ENCODE measurements around the gene NDUFB2. TPM values are rescaled to one million over a fixed set of nuclear protein-coding genes. Genes with fewer than 3 reads are reported as not detected.
"Not testable (repeated sequence)": the region's sequence is repeated elsewhere in the genome, so short reads cannot be mapped to it uniquely, and the experiment has no call there.

The NDUFB2 gene
- total RNA-seq, 2 donors from 2014 or later, result 92.5 to 109 TPM

DNA sequence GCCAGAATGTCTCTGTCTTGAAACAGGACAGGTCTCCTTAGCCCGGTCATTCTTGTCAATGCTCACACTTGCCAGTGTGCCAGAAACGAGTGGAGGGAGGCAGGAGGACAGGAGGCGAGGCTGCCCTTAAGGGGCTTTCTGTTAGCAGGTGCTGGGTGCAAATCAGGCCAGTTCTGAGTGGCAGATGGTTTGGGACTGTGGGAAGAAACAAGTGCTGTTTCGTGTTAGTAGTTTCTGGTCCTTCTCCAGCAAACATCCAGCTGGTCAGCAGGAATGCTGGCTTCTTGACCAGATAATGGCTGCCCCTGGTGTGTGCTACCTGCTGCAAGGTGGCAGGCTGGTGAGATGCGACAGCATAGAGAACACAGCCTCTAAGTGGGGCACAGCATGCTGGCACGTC is 8.2 kb upstream of the NDUFB2 start:
- DNase-seq (no peak), ATAC-seq (no peak)
- no peak overlapping the region for H3K4me3 Mint-ChIP-seq
- H3K9me3 ChIP-seq (ENCODE audit: control insufficient read depth, low read length, poor library complexity, severe bottlenecking), result no peaks in the 10 kb centered on the region
- peaks cover 7% of the 10 kb centered on the region for H3K4me1 Mint-ChIP-seq
- no peaks in the 10 kb centered on the region for H3K27me3 Mint-ChIP-seq
- no peak overlapping the region for H3K27ac Mint-ChIP-seq
- peaks cover 4% of the 10 kb centered on the region for H3K36me3 Mint-ChIP-seq (ENCODE audit: low read depth)

DNA sequence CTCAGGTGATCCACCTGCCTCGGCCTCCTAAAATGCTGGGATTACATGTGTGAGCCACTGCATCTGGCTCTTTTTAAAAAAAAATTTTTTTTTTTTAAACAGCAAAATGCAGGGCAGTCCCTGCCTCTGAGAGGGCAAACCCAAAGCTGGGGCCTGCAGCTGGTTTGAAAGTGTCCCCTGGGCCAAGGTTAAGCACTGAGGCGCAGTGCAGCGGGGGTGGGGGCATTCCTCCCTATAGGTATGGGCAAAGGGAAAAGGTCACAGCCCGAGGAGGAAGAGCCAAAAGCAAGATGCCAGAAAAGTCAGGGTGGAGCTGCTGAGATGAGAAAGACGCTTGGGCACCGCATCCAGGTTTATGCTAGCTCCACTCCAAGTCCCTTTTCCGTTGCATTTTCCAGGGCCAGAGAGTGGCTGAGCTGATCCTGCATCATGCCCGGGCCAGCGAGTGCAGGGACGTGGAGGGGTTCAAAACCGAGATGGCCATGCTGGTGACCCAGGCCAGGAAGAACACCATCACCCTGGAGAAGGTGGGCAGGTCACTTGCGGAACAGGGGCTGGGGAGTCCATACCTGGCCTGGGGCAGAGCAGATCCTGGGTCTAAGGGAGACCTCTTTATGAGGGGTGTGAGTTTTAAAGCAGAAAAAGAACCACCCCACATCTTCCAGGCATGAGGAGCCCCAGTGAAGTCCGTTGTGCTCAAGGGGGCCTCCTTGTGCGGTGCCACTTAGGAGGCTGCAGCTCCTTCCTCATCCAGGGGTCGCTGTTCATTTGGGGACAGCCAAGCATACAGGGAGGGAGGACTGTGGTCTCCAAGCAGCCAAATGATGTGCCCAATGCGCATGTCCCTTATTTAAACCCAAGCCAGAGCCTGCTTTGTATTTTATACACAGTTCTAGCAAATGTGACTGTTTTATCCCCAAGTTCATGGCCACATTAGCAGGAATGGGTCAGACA is 7.0 kb upstream of the NDUFB2 start:
- Mint-ChIP-seq H3K27me3 (no peaks in the 10 kb centered on the region), H3K27ac (no peak overlapping the region), H3K4me3 (no peak overlapping the region), H3K36me3 (ENCODE audit: low read depth) (no peaks in the 10 kb centered on the region), H3K4me1 (peaks cover 4% of the 10 kb centered on the region)
- H3K9me3 ChIP-seq (ENCODE audit: control insufficient read depth, low read length, poor library complexity, severe bottlenecking), result no peaks in the 10 kb centered on the region
- no peak for ATAC-seq
- no peak for DNase-seq

- no peaks in the 10 kb centered on the region for H3K36me3 Mint-ChIP-seq (ENCODE audit: low read depth)
- H3K9me3 ChIP-seq (ENCODE audit: control insufficient read depth, low read length, poor library complexity, severe bottlenecking), result no peaks in the 10 kb centered on the region
- ATAC-seq, result no peak
- peaks cover 11% of the 10 kb centered on the region for H3K4me1 Mint-ChIP-seq
- DNase-seq, result no peak
- peak overlapping the region; percentile 45 for H3K27ac Mint-ChIP-seq
- H3K27me3 Mint-ChIP-seq, result no peaks in the 10 kb centered on the region
- no peak overlapping the region for H3K4me3 Mint-ChIP-seq
Observed at GRCh38 chr7:140691376-140692045, 5.0 kb upstream of the NDUFB2 start.

DNA sequence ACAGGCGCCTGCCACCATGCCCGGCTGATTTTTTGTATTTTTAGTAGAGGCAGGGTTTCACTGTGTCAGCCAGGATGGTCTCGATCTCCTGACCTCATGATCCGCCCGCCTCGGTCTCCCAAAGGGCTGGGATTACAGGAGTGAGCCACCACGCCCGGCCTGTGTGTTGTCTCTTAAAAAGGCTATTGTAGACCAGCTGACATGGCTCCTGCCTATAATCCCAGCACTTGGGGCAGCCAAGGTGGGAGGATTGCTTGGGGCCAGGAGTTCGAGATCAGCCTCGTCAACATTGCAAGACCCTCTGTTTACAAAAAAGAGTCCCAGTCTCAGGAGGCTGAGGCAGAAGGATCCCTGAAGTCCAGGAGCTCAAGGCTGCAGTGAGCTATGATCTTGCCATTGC is 2.7 kb upstream of the NDUFB2 start:
- not testable (repeated sequence) for H3K9me3 ChIP-seq (ENCODE audit: control insufficient read depth, low read length, poor library complexity, severe bottlenecking); H3K27me3 Mint-ChIP-seq; DNase-seq; ATAC-seq; H3K36me3 Mint-ChIP-seq (ENCODE audit: low read depth); H3K4me3 Mint-ChIP-seq
- Mint-ChIP-seq H3K27ac (peak overlapping the region; percentile 98), H3K4me1 (peaks cover 27% of the 10 kb centered on the region)

DNA sequence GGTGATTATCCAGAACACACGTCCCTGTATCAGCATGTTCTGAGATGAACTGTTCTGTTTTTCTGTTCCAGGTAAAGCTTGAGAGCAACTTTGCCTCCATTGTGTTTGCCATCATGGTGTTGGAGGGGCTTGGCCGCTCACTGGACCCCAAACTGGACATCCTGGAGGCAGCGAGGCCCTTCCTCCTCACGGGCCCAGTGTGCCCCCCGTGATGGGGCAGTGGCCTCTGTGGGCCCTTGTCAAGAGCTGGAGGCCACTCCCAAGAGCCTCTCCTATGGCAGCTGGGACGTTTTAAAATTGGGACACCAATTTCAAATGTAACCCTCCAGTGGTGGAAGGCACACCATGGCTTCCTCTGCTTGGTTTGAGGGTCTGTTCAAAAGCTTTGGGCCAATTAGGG is 1.9 kb upstream of the NDUFB2 start:
- no peak for DNase-seq
- Mint-ChIP-seq H3K27me3 (no peaks in the 10 kb centered on the region), H3K36me3 (ENCODE audit: low read depth) (peaks cover 5% of the 10 kb centered on the region), H3K27ac (peak overlapping the region; percentile 98), H3K4me1 (peaks cover 32% of the 10 kb centered on the region), H3K4me3 (no peak overlapping the region)
- no peaks in the 10 kb centered on the region for H3K9me3 ChIP-seq (ENCODE audit: control insufficient read depth, low read length, poor library complexity, severe bottlenecking)
- ATAC-seq, result no peak

DNA sequence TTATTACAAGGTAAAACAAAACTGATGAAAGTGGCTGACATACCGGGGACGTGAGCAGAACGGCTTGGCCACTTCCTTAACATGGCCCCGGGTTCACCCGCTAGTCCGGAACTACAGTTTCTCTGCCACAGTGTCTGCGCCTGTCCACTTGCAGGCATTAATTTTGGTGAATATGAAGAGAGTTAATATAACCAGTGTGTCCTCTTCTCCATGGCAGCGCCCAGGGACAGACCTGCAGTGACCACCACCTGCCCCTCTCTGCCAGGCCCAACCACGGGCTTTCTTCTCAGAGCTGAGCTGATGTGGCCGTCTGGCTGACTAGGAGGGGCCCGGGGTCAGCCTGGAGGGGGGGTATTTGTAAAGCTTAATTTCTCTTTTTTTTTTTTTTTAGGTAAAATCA is 1.1 kb upstream of the NDUFB2 start:
- H3K9me3 ChIP-seq (ENCODE audit: control insufficient read depth, low read length, poor library complexity, severe bottlenecking), result no peaks in the 10 kb centered on the region
- no peak for ATAC-seq
- DNase-seq, result no peak
- no peak overlapping the region for H3K4me3 Mint-ChIP-seq
- peaks cover 34% of the 10 kb centered on the region for H3K4me1 Mint-ChIP-seq
- H3K27me3 Mint-ChIP-seq, result no peaks in the 10 kb centered on the region
- H3K27ac Mint-ChIP-seq, result peak overlapping the region; percentile 98
- H3K36me3 Mint-ChIP-seq (ENCODE audit: low read depth), result peaks cover 5% of the 10 kb centered on the region

DNA sequence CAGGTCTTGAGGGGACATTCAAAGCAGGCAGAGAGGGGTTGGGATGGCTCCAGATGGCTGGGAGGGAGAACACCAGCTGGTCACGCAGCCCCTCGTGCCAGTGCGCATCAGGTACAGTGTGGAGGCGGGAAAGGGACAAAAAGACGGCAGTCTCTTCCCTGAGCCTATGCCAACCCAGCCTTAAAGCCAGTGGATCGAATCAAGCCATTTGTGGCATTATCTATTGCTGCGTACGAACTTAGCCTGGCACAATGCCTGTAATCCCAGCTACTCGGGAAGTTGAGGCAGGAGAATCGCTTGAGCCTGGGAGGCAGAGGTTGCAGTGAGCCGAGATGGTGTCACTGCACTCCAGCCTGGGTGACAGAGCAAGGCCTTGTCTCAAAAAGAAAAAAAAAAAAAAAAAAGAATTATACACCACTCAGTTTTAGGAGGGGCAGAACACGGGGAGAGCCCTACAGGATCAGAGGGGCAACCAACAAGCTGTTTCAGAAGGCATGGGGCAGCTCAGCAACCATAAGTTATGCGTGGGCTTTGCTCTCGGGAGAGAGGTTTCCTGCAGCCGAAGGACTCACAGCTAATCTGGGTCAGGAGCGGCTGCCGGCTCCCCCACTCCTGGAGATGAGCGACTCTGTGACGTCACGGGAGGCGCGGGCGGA is 356 bp upstream of the NDUFB2 start:
- peak overlapping the region; percentile 98 for H3K27ac Mint-ChIP-seq
- H3K9me3 ChIP-seq (ENCODE audit: control insufficient read depth, low read length, poor library complexity, severe bottlenecking), result no peaks in the 10 kb centered on the region
- DNase-seq (peak; percentile 88 to 91 (median 88)), ATAC-seq (peak; percentile 90)
- peaks cover 30% of the 10 kb centered on the region for H3K4me1 Mint-ChIP-seq
- no peaks in the 10 kb centered on the region for H3K27me3 Mint-ChIP-seq
- H3K4me3 Mint-ChIP-seq, result peak overlapping the region; percentile 100
- peaks cover 5% of the 10 kb centered on the region for H3K36me3 Mint-ChIP-seq (ENCODE audit: low read depth)

DNA sequence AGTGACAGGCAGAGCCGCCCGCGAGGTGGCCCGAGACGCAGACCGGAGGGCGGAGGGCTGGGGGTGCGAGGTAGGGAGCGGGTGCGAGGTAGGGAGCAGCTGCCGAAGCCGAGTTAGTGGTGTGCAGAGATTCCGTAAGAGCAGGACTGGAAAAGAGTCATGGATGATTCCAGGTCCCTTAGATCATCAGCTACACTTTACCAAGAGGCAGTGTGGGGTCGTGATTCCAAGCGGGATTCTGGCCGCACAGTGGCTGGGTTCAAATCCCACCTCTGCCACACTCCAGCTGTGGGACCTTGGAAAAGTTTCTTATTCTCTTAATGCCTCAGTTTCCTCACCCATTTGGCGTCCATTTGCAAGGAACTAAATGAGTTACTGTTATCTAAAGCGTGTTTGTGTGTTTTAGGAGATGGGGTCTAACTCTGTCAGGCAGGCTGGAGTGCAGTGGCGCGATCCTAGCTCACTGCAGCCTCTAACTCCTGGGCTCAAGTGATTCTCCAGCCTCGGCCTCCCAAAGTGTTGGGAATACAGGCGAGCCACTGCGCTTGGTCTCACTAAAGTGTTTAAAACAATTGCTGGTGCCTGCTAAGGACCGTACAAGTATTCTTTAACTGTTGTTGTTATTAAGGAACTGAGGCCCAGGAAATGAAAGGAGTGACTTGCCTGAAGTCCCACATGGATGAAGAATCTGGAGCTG is 1.1 kb downstream of the NDUFB2 start:
- peak overlapping the region; percentile 100 for H3K4me3 Mint-ChIP-seq
- ATAC-seq, result no peak
- no peak for DNase-seq
- H3K27ac Mint-ChIP-seq, result peak overlapping the region; percentile 98
- H3K4me1 Mint-ChIP-seq, result peaks cover 32% of the 10 kb centered on the region
- no peaks in the 10 kb centered on the region for H3K9me3 ChIP-seq (ENCODE audit: control insufficient read depth, low read length, poor library complexity, severe bottlenecking)
- no peaks in the 10 kb centered on the region for H3K27me3 Mint-ChIP-seq
- H3K36me3 Mint-ChIP-seq (ENCODE audit: low read depth), result peaks cover 5% of the 10 kb centered on the region

DNA sequence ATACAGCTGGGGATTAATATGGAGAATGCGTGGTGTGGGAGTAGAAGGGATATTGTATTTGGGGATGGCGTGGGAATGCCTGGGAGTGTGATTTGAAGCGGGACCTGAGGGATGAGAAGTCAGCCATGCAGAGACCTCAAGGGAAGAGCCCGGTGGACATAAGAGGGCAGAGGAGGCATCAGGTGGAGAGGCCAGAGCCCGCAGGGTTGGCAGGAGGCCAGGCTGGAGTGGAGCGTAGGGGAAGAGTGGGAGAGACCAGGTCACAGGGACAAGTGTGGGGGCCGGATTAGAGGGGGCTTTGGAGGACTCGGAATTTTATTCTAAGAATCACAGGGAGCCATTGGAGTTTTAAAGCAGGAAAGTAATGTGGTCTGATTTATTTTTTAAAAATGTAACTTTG is 2.0 kb downstream of the NDUFB2 start:
- H3K9me3 ChIP-seq (ENCODE audit: control insufficient read depth, low read length, poor library complexity, severe bottlenecking), result no peaks in the 10 kb centered on the region
- Mint-ChIP-seq H3K36me3 (ENCODE audit: low read depth) (peaks cover 5% of the 10 kb centered on the region), H3K4me1 (peaks cover 33% of the 10 kb centered on the region), H3K27ac (peak overlapping the region; percentile 98), H3K27me3 (no peaks in the 10 kb centered on the region), H3K4me3 (peak overlapping the region; percentile 100)
- ATAC-seq, result no peak
- no peak for DNase-seq

- Mint-ChIP-seq H3K36me3 (ENCODE audit: low read depth) (peaks cover 3% of the 10 kb centered on the region), H3K27ac (peak overlapping the region; percentile 19), H3K4me3 (no peak overlapping the region), H3K4me1 (peaks cover 22% of the 10 kb centered on the region), H3K27me3 (no peaks in the 10 kb centered on the region)
- ATAC-seq (no peak), DNase-seq (no peak)
- H3K9me3 ChIP-seq (ENCODE audit: control insufficient read depth, low read length, poor library complexity, severe bottlenecking), result no peaks in the 10 kb centered on the region
Observed at GRCh38 chr7:140702774-140703173, 6.3 kb downstream of the NDUFB2 start.

GRCh38 chr7:140704205-140704604 is 7.7 kb downstream of the NDUFB2 start:
- no peaks in the 10 kb centered on the region for H3K9me3 ChIP-seq (ENCODE audit: control insufficient read depth, low read length, poor library complexity, severe bottlenecking)
- Mint-ChIP-seq H3K27me3 (no peaks in the 10 kb centered on the region), H3K27ac (no peak overlapping the region), H3K36me3 (ENCODE audit: low read depth) (no peaks in the 10 kb centered on the region), H3K4me1 (peaks cover 12% of the 10 kb centered on the region), H3K4me3 (no peak overlapping the region)
- ATAC-seq (no peak), DNase-seq (no peak)

DNA sequence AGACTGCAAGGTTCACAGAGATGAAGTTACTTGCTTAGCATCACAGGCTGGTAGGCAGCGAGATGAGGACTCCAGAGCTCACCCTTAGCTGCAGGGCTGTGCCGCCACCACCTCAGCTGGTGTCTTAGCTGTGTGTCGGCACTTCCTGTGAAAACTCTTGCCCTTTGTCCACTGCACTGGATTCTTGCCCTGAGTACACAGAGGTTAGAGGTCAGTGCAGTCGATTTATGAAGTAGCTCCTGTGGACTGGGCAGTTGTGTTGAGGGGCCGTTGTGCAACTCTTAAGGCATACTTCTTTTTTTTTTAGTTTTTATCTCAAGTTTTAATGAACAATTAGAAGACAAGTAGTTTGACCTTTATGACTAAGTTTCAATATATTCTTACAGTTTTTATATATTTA is 10.6 kb downstream of the NDUFB2 start:
- Mint-ChIP-seq H3K4me3 (no peak overlapping the region), H3K27ac (no peak overlapping the region)
- DNase-seq, result no peak

GRCh38 chr7:140708764-140709163 is 12.3 kb downstream of the NDUFB2 start:
- H3K27me3 Mint-ChIP-seq; ATAC-seq; H3K27ac Mint-ChIP-seq; H3K9me3 ChIP-seq (ENCODE audit: control insufficient read depth, low read length, poor library complexity, severe bottlenecking); H3K4me3 Mint-ChIP-seq; H3K36me3 Mint-ChIP-seq (ENCODE audit: low read depth); H3K4me1 Mint-ChIP-seq; DNase-seq: not testable (repeated sequence)

More for the DNA sequence above, 10.6 kb downstream of the NDUFB2 start:
- H3K9me3 ChIP-seq (ENCODE audit: control insufficient read depth, low read length, poor library complexity, severe bottlenecking), result no peaks in the 10 kb centered on the region
- no peak for ATAC-seq
- H3K27me3 Mint-ChIP-seq, result no peaks in the 10 kb centered on the region
- H3K36me3 Mint-ChIP-seq (ENCODE audit: low read depth), result no peaks in the 10 kb centered on the region
- H3K4me1 Mint-ChIP-seq, result peaks cover 7% of the 10 kb centered on the region
